Activated CD8-positive, alpha-beta memory T cell treated with anti-CD3 and anti-CD28 coated beads, Interleukin-2, amount 50 U/mL, for 1 hour (primary cell): ENCODE measurements around the gene HDAC4.
A peak's percentile ranks its signal among the peaks of the same experiment; 100 is the strongest.

Source experiments
- DNase-seq: peaks from one replicate; pipeline ENCODE4 v3.0.0-alpha.2; 2020; ENCODE audit errors: extremely low read depth

The HDAC4 gene

DNA sequence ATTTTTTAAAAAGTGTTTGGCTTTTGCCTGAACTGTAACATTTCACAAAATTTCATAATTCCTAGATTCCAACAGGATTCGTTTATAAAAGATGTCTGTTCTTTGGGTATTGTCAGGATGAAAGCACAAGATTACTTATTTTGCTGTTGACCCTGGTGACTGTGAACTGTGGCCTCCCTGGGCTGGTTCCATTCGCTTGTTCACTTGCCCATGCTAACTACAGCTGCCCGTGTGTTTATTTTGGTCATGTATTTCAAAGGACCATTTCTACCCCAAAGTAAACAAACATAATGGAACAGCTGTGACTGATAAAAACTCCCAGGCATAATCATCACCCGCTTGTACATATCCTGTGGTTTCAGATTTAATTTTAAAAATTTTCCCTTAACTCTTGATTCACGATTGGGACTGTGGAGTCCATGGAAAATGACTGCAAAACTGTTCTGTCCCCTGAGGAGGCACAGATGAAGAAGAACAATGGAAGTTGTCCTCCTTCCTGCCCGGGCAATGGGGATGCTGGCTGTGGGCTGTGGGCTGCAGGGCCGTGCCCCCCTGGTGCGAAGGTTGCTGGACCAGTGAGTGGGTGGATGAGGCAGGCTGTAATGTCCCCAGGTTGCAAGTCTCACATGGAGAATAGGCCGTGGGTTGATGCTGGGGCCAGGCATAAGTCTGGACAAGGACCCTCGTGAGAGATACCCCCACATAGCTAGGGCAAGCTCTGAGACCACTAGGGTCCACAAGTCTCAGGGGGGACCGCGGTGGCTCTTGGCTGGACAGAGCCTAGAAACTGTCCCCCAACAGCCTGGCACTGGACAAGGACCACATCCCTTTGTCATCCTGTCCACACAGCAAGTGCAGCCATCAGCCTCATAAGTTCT lies 28.9 kb upstream of the HDAC4 start:
- DNase-seq = no peak

DNA sequence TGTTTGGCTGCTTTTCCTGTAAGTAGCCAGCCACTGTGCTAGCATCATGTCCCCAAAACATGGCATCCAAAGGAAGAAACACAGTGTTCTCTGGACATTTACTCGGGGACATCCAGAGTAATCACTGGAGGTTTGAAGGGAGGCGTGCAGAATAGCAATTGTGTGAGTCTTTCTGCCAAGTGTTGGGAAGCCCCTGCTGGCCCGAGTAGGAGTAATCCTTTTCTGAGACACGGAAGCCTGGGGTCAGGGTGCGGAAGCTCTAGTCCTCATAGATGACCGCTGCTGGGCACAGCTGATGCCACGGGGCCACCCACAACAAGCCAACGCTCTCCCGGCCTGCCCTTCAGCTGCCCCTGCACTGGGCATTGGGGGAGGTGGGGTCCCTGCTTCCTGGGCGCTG lies 24.8 kb upstream of the HDAC4 start:
- no peak for DNase-seq

DNA sequence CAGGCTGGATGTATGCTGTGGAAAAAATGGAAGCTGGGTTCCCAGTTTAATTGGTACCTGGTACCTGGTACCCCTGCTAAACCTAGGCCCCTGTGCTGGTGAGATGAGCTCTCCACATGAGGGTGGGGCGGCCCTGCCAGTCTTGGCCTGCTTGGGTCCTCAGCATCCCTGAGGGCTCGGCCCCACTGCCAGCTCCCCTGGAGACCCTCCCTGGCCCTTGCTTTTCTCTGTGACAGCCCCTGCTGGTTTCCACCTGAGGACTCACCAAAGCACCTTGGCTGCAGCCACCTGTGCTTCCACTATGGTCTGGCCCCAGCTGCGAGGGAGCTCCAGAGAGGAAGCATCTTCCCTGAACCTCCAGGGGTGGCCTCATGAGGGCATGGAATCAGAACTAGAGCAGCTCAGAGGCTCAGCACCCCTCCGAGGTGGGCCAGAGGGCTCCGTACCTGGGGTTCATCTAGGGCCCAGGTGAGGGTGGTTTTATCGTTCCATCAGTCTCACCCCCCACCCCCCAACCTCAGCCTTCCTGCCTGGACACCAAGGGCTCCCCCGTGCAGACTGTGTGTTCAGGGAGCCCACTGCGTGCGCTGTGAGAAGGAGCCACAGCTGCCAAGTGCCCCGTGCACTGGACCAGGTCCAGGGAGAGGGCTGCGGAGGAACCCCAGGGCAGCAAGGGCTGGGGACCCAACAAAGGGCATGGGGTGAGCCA lies 23.7 kb upstream of the HDAC4 start:
- no peak for DNase-seq

DNA sequence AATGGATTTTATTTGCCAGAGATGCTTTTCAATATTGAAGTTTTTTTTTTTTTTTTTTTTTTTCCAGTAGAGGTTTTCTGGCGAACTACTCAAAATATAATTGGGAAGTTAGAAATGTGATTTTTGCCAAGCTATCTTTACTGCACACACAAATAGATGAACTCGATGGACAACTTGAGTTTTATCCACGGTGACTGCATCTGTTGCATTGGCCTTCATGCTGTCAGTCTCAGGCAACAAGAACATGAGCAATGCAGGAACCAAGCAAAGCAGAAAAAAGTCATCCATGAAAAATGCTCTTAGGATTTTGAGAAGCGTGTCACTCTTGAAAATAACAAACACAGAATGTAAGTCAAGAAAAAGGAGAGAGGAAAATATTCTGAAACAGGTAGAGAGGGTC lies 22.7 kb upstream of the HDAC4 start:
- no peak for DNase-seq

DNA sequence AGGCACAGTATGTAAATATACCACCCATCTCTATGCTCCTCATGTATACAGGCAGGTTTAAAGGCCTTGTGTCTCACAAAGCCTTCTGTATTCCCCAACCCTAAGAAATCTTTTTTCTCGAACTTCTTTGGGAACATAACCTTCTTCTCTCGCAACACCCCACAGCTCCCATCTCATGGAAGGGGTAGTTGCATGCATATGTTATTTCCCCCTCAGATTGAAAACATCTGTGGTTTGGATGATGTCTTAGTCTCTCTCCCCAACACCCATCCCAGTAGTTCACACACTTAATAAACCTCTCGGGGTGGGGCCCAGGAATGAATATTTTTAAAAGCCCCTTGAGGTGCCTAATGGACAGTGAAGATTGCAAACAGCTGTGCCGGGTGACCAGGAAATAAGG lies 21.0 kb upstream of the HDAC4 start:
- no peak for DNase-seq

DNA sequence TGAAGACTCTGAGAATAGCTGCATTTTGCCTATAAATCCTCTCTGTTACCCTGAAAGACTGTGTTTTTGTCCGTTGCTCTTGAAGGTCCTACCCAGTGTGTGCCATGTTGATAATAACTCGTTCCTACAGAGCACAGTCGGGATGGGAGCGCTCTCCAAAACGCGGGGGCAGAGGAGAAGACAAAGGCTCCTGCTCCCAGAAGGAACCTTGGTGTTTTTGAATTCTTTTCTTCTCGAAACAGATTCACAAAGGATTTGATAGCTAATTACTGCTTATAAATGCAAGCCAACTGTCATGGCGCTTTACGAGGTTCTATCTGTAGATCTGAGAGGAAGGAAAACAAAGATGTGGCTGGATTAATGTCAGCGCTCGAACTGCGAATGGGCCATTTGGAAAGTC lies 19.3 kb upstream of the HDAC4 start:
- DNase-seq = no peak

DNA sequence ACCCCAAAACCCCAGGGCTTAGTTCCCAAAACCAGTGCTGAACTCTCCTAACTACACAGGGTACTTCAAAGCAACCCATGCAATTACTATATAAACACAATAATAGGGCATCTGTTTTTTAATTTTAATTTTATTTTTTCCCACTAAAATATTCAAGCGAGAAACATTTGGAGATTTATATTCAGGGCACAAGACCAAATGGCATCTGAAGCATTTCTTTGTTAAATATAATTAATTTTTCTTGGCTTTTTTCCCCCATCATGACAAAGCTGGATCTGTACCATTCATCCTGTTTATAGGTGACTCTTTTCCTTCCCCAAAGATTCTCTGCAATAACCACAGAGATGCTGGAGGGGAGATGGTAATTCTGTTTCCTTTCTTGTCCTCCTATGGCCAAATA lies 18.1 kb upstream of the HDAC4 start:
- DNase-seq = no peak

DNA sequence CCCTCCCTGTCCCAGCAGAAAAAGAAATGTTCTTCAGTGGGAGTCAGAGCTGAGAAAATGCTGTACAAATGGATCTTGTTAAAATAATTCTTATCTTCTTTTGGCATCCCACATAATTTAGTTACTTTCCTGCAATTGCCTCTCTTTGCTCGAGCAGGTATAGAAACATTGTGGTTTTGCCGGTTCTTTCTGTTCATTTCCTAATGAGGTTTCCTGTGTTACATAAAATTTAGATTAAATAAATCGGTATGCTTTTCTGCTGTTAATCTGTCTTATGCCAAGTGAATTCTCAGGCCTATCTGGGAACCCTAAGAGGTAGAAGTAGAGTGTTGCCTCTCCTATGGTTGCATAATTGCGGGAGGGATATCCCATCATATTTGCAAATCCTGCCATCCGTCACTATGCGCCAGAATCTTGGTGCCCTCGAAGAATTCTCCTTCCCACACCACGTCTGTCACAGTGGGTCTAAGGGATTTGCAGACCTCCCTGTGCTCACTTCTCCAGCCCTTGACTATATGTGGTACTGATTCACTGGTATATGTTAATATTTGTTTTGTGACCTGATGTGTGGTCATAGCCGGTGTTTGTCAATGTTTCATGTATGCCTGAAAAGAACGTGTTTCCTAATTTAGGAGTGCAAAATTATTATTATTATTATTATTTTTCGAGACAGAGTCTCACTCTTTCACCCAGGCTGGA lies 12.2 kb upstream of the HDAC4 start:
- no peak for DNase-seq

DNA sequence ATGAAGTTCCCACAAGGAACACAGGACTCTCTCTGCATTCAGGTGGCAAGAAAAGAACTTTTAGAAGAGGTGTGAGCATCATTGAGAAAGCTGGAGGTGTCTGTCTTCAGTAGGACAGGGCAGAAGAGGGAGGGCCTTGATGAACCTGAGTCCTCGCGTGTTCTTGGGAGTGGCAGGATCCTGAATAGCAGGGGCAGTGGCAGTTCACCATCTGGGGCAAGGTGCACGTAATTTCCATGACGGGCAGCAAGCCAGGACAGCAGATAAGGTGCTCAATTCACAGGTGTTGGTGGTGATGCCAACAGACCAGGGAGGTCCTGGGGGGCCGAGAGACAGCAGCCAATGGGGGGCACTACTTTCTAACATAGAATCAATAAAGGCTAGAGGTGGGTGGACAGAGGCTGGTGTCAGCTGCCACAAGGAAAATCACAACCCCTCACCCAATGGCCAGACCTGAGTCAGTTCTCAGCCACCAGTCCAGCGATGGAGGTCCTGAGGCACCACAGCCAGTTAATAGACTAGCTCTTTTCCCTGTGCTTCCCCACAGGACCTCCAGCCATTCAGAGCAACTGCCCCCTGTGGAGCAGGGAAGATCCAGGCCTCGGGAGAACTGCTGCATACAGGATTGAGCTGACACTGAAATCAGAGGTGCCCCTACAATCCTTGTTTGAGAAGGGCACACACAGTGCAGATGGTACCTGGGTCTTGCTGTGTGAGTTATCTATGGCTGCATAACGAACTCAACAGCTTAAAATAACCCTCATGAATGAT lies 10.9 kb upstream of the HDAC4 start:
- no peak for DNase-seq

DNA sequence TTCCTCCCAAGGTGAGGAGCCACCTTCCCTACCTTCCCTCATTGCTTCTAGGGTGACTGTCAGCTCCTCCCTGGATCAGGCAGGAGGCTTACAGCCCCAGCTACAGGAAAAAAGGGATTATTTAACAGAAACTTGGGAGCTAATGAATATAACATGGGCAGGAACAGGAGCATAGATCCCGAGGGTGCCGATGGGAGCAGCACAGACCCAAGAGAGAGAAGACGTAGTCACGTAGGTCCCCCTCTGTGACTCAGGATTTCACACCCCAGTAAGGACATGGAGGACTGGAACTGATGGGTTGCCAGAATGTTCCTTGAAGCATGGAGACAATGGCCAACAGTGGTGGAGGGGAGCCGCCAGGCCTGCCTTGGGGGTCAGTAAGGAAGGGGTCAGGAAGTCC lies 10.3 kb upstream of the HDAC4 start:
- DNase-seq = no peak

DNA sequence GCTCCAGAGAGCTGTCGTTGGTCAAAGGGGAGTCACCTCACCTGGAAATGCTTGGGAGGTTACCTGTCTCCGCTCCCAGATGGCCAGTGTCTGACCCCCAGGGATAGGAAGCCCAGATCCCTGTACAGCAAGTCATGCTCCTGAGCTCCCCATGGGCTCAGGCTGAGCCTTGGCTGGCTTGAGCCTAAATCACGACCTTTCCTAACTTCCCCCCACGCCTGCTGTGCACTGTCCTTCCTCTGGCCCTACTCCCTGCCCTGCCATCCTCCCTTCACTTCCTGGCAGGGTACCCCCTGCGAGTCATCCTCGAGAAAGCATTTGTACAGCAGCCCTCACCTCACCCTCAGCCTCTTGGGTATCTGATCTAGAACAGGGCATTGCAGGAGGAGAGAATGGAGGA lies 9.2 kb upstream of the HDAC4 start:
- DNase-seq = no peak

DNA sequence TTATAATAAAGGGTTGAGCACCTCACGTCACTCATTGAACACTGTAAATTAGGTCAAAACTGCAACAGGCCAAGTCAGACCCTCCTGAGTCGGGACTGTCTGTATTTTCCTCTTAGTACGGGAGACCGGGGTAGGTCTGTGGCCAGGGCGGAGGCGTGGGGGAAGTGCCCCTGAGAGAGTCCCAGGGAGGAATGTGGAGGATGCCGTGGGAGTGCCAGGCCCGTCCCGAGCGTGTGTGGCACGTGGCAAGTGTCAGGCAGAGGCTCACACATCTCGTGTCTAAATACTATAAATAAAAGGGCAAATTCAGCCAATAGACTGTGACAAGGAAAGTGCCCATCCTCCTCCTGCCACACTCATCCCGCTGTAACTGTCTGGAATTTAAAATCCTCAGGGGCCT lies 6.3 kb upstream of the HDAC4 start:
- DNase-seq = no peak

DNA sequence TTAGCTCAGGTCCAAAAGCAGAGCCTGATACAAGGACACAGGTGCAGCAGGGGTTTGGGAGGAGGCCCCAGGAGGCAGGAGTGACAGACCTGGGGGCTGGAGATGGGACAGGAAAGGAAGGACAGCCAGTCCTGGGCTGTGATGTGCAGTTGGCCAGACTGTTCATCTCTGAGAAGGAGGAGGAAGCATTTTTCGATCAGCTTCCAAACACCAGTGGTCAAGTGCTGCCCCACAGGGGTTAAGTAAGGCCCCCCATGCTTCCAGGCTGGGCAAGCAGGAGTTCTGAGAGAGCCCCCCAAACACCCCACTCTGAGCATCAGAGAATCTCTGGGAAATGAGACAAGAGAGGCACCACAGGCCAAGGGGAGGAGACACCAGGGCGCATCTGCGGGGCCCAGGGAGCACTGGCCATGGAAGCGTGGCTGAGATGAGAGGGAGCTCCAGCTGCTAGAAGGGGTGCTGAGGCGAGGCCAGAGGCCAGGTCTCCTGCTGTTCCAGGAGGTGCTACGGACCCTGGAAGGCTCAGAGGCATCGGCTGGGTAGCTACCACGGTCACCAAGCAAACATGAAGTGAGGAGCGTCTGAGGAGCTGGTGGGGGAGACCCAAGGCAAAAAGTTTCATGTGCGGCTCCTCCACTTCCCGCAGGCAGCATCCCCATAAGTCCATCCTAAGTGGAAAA lies 5.6 kb upstream of the HDAC4 start:
- DNase-seq = no peak

DNA sequence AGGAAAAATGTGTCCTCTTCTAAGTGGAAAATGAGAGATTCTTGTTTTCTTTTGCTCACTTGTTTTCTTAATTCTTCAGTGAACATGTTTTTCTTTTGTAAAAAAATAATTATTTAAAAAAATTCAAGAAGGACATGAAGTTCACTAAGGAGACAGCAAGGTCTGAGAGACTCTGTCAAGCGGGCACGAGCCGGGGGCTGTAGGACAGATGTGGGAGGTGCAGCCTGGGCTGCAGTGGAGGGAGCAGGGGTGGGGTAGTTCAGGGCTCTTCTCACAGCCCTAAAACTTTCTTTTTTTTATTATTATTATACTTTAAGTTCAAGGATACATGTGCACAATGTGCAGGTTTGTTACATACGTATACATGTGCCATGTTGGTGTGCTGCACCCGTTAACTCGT lies 4.3 kb upstream of the HDAC4 start:
- DNase-seq = no peak

DNA sequence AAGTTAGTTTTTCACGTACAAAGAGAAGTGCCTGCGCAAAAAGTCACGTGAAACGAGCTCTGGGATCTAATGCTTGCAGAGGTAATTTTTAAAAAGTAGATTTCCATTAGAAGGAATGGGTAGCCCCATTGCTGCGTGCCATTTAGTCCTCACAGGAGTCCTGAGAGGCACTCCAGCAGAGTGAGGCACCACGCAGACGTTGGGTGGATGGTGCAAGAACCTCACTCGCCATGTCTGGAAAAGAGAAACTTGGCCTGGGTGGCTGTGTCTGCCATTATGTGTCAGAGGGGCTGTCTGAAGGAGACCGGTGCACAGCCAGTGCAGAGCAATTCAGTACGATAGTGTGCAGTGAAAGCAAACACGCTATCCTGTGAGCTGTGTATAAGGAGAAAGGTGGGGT lies 1.8 kb upstream of the HDAC4 start:
- no peak for DNase-seq

DNA sequence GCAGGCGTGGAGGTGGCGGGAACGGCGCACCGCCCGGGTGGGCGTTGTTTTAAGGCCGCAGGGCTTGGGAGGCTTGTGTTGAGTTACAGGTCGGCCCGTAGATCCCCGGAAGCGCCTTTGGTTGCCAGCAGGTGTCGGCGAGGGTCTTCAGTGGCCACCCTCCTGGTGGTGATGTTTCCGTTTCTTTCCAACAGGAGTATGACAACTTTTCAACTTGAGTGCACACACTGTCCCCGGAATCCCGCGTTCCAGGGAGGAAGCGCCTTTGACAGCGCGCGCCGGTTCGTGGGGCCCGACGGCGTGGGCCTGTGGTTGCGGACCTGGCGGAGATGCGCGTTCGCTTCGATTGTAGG lies 1.0 kb upstream of the HDAC4 start:
- DNase-seq = no peak

DNA sequence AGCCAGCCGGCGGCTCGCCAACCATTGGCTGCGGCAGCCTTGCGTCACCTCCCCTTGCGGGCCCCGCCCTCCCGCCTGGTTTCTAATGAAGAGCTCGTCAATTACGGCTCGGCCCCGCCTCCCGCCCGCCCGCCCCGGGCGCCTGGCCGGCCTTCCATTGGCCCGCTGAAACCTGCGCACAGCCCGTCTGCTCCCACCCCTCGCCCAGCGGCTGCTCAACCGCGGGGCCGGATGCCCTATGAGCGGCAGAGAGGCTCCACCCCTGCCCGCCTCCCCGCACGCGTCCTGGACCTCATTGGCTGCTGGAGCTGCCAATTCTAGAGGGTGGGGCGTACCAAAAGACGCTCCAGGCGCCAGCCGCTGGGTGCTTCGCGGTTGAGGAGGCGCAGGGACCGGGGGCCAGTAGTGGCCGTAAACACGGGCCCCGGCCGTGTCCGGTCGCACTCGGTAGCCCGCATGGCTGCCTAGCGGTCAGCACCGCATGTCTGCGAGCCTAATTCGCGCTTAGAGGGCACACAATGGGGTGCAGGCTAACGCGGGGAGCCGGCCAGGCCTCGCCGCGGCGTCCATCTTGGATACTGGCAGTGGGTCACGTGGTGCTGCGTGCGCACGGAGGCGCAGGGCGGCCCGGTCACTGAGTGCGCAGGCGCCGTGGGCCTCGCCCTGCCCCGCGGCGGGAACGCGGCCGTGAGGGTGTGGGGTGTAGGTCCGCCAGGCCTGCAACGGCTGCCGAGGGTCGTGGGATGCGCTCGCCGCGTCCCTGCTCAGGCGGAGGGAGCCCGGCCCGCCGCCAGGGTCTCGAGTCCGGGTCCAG lies 454 bp upstream of the HDAC4 start:
- DNase-seq = peak; percentile 98

DNA sequence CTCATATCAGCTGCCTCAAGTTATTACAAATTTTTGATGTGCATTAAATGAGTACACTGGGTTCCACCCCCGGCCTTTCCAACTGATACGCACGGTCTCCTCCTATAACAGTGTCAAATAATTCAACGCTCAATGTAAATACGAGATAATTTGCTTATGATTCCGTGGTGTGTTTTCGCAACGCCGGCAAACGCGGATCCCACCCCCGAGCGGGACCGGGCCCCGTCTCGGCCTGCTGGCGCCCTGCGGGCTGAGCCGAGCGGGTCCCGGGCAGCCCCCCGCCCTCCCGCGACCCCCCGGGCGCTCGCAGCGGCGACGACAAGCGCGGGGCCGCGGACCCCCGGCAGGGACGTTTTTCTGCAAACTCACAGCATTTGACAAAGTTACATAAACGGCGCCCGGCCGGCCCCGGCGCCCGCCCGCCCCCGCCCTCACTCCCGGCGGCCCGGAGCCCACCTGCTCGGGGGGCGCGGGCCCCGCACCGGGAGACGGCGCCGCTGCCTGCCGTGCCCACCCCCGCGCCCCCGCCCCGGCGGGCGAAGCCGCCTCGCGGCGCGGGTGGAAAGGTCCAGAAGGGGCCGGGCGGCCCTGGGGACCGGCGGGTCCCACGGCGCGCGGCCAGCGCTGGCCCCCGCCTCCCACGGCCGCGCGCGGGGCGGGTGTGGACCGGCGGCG lies 762 bp downstream of the HDAC4 start:
- DNase-seq = no peak

DNA sequence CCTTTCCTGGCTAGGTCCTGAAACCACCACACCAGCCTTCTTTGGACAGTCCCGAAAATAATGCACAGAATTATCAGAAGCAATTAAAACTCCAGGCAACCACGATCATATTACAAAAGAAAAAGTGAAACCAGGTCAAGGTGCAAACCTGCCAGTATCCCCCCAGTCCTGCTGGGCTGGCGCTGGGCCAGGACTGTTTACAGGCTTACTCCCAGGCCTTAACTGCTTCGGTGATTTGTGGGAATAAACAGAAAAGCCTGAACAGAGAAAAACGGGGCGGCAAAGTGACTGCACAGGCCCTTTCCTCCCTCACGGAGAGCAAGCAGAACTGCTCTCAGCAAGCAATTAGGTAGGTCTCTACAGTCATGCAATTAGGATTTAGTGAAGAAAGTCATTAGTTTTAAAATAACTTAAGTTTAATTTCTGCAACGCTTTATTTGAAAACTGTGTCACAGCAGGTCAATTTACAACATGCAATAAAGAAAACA lies 1.3 kb downstream of the HDAC4 start:
- DNase-seq = no peak

DNA sequence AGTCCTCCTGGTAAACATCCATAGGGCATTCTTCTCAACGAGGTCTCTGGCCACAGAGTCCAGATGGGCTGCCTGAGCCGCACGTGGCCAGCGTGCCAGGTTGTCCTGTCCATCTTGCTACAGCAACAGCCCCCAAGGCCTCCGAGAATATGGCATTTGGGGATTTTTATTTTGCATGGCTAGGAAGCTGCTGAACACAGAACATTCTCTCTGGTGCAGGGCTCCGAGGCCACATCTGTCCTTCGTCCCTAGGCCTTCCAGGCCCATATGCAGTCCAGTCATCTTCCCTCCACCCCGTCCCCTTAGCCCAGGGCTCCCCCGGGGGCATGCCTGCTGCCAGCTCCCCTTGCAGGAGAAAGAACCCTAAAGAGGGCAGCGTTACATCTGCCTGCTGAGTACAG lies 2.3 kb downstream of the HDAC4 start:
- no peak for DNase-seq
